Left kidney (tissue), 8 donors: ENCODE measurements around the gene ERCC6L2. TPM values are rescaled to one million over a fixed set of nuclear protein-coding genes. Genes with fewer than 3 reads are reported as not detected.

Source experiments
- DNase-seq: peaks from one replicate; pipeline ENCODE4 v3.0.0-alpha.2; 2013
- long read RNA-seq, 8 donors: transcript quantifications; one replicate each; lab custom pipeline, GENCODE V29; 2026
- polyA plus RNA-seq: library from polyadenylated mRNA; unstranded; fragments of 120-200 nt; gene quantifications from one replicate; pipeline ENCODE4 v1.2.1, GENCODE V29; 2013; ENCODE audit not compliant: insufficient read length

The ERCC6L2 gene, protein sequence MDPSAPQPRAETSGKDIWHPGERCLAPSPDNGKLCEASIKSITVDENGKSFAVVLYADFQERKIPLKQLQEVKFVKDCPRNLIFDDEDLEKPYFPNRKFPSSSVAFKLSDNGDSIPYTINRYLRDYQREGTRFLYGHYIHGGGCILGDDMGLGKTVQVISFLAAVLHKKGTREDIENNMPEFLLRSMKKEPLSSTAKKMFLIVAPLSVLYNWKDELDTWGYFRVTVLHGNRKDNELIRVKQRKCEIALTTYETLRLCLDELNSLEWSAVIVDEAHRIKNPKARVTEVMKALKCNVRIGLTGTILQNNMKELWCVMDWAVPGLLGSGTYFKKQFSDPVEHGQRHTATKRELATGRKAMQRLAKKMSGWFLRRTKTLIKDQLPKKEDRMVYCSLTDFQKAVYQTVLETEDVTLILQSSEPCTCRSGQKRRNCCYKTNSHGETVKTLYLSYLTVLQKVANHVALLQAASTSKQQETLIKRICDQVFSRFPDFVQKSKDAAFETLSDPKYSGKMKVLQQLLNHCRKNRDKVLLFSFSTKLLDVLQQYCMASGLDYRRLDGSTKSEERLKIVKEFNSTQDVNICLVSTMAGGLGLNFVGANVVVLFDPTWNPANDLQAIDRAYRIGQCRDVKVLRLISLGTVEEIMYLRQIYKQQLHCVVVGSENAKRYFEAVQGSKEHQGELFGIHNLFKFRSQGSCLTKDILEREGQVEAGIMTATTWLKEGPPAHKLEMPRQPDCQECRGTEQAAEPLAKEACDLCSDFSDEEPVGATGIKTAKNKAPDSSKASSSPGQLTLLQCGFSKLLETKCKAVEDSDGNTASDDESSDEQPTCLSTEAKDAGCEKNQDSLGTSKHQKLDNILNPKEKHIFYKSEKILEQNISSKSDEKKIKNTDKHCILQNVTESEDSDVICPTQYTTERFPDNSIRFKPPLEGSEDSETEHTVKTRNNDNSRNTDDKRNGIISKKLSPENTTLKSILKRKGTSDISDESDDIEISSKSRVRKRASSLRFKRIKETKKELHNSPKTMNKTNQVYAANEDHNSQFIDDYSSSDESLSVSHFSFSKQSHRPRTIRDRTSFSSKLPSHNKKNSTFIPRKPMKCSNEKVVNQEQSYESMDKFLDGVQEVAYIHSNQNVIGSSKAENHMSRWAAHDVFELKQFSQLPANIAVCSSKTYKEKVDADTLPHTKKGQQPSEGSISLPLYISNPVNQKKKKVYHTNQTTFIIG (N-terminal part only)
- 55.4 TPM for polyA plus RNA-seq
- long read RNA-seq, donor 1, partial matches to known transcripts, result 0 of 2 reads
- long read RNA-seq, donor 1, other reads (novel, unspliced or antisense), result 0 of 2 reads
- long read RNA-seq, donor 2, partial matches to known transcripts, result 6 of 8 reads
- long read RNA-seq, donor 2, other reads (novel, unspliced or antisense), result 0 of 8 reads
- long read RNA-seq, donor 3, partial matches to known transcripts, result 0 of 2 reads
- long read RNA-seq, donor 3, other reads (novel, unspliced or antisense), result 0 of 2 reads
- long read RNA-seq, donor 4, result 0 reads
- long read RNA-seq, donor 5, result 0 reads
- long read RNA-seq, donor 6, result 0 reads
- long read RNA-seq, donor 7, partial matches to known transcripts, result 27 of 28 reads
- long read RNA-seq, donor 7, other reads (novel, unspliced or antisense), result 0 of 28 reads
- long read RNA-seq, donor 8, result 0 reads

DNA sequence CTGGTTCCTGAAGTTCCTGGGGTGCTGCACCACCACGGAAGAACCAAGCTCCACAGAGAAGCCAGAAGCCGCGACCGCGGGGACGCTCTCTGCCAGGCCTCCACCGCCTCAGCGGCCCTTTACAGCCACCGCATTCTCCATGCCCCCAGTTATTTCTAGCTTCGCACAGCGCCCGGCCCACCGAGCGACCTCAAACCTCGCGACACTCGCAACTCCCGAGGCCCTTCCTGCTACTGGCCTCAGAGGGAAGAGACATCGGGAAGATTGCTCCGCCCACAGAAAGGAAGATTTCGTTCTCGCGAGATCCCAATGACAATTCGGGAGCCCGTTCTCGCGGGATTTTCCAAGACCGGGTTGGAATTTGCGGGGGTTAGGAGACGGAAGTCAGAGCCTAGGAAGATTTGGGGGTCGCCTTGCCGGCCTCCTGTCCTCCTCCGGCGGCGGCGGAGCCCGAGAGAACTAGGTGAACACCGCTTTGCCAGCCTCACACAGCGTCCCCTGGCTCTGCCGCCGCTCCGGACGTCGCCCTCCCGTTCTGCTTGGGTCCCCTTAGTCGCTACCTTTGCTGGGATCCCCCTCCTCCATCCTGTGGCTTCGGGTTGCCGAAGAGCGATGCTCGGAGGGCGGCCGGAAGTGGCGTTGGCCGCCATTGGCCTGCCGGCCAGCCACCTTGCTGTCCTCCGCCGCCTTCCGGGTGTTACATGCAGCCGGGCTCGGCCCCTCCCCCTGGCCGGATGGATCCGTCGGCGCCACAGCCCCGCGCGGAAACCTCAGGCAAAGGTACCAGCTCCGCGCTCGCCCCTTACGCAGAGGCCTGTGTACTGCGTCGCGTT lies at the start of gene ERCC6L2:
Gene ERCC6L2, plus strand, starts transcription at position 387 of the 833 bp plus-strand sequence. Its CDS starts 348 bp downstream, at position 735.
- peak; percentile 100 for DNase-seq

DNA sequence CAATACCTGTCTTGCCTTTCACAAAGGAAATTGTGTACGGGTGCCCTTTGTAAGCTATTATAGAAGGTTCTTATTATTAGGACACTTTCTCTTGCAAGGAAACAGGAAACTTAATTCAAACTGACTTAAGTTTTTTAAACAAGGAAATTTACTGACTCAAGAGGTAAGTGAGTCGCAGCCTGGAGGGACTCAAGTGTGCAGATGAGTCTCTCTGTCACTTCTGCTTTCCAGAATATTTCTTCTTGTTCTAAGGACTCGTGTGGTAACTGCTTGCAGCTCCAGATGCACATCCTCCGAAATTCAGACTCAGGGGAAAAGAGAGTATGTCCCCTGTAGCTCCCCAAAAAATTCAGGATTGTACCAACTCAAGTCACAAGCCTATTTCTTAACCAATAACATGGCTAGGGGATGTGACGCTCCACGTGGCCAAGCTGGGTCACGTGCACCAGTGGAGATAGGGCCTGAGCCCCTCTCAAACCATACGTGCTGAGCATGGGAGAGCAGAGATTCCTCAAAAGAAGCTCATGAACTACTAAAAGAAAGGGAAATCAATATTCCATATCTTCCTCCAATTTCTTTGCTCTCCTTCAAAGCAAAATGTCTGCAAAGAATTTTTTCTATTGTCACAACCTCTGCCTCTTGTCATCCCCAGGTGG lies 49.2 kb upstream of the ERCC6L2 start:
- no peak for DNase-seq

DNA sequence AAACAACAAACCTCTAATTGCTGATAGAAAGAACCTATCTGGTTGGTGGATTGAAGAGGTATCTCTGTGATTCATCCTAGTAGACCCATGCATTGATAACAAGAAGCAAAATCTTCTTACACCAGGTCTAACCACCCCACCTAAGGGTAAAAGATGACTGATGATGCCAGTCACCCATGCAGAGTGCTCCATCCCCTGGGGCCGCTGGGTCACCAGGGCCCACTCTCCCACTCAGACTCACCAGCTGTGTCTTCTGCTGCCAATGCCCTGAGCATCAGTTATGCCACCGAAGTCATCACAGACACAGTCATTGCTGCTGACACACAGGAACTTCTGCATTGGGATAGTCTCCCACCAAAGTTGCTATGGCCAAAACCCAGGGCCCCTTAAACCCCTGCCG lies 44.7 kb upstream of the ERCC6L2 start:
- DNase-seq, result no peak

DNA sequence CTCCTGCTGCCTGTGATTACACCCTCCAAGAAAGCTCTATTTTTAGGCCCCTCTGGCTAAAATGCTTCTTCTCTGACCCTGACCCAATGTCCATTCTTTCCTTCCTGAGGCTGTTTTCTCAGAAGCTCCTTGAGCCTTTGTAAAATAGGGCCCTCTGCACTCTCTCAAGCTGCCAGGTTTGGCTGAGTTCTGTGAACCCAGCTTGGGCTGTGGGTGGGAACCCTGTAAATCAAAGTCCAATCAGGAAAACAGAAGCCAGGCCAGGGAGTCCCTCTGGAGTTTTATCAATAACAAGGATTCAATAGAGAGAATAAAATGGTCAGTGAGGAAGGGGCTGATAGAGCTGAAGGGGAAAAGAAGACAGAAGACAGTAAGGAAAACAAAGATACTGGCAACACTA lies 43.7 kb upstream of the ERCC6L2 start:
- DNase-seq, result no peak

DNA sequence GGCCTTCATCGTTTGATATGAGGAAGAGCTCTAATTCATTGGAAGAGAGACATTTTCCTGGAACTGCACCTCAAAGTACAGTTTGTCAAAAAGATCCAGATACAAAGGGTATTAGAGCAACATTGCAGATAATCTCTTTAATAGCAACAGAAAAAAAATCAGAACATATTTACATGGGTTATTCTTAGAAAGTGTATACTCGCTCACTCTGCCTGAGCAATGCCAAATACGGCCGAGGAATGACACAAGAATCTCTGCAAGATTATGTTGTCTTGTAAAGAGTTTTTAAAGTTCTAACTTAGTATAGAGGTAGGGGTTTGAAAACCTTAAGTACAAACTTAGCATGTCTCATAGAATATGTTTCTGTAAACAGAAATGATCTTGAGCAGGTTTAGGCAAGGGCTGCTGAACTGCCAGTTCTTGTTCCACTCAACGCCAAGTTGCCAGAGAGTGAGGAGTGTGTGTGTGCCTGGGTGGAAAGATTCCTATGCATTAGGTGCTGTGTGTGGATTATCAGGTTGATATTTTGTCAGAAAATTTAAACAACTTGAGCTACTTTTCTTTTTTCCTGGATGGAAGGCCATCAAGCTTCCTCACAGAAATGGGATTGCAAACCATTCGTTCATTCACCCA lies 41.8 kb upstream of the ERCC6L2 start:
- DNase-seq, result no peak

DNA sequence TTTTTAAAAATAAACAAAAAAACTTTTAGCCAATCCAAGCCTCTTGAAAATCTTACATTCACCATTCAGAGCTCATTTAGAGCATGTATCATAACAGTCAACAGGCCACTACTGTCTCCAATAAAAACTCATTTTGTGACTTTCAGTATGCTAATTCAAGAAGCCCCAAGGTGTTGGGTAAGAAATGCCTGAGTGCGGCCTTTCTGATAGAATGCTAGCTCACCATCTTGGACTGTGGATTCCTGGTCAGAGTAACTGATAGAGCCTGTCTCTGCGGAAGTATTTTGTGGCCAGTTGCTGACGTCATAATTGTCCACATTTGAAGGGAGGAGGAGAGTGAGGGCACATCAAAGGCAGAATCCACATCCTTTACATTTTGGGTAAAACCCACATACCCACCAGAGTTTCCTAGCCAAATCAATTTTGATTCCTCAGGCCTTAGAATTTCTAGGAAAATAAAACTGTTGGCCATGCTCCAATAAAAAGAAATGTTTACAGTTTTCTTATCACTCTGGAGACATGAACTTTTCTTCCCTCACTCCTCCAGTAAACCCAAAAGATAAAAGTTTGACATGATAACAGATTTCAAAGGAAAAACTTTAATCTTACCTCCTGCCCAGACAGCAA lies 41.1 kb upstream of the ERCC6L2 start:
- no peak for DNase-seq

DNA sequence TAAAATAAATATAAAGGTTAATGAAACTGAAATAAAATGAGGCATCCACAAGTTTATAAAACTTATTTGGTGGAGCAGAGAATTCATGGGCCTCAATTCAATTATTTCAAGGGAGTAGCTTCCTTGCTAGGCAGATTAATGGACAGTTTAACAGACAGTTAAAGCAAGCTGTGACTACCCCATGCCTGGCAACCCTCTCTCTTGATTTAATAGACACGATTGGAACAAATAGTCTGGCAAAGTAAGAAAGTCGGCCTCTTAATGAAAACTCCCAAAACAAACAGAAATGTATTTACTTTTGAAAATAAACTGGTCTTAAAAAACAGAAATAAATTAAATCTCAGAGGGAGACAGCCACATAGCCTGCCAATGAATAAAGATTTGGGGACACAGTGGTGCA lies 40.1 kb upstream of the ERCC6L2 start:
- DNase-seq, result no peak

DNA sequence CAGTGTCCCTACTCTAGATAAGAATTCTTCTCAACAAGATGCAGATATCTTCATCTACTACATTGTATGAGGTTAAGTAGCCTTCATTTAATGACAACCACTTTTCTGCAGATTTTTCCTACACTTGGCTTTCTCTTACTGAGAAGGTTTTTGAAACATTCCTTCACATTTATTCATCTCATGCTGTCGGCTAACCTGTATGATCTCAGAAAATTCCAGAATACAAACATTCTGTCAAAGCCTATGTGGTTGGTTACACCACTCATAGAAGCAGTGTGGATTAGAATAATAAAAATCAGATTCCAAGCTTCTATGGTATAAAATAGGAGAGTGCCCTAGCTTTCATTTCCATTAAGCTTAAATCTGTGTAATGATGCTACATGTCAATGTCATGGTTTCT lies 39.4 kb upstream of the ERCC6L2 start:
- no peak for DNase-seq

DNA sequence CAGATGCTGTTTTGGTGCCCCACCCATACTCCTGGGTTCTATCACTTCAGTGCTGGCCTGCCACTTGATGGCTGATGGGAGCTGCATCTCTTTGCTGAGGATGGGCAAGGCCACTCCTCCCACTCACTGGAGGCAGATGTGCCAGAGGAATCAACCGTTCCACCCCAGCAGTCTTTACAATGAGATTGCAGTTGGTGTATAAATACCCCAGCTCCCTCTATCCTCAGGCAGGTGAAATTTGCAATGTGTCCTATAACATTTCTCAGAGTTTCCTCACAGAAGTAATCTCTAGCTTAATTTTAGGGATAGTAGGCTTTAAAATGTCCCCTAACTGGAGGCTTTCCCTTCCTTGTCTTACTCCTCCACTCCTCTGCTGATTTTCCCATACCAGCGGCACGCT lies 36.5 kb upstream of the ERCC6L2 start:
- no peak for DNase-seq

DNA sequence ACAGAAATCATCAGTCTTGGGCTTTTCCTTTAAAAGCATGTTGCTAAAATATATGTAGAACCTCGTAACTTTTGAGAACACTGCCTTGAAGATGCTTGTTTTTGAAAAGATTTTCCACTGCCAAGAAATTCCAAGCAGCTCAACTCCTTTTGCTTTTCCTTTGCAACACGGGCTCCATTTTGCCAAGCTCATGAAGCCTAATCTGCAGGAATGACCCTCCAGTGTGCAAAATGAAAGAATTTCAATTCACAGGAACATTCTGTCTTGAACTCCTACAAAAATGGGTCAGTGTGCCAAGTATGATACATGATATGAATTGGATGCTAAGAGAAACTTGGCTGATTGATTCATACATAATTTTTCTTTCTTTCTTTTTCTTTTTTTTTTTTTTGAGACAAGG lies 35.4 kb upstream of the ERCC6L2 start:
- no peak for DNase-seq

DNA sequence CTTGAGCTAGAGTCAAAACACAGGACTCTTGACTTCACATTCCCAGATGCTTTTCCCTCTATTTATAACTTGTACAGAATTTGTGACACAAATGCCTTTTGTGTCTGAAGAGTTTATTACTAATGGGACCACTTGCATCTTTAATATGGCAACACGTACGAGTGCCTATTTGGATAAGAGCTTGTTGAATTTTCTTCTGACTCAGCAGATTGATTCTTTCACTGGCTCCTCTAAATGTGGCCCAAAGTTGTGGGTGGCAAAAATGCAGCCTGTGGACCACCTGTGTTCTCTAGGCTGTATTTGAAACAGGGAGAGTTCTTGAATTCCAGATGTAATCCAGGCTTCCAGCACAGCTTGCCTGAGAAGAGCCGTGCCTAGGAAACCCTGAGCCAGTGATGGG lies 34.1 kb upstream of the ERCC6L2 start:
- no peak for DNase-seq

DNA sequence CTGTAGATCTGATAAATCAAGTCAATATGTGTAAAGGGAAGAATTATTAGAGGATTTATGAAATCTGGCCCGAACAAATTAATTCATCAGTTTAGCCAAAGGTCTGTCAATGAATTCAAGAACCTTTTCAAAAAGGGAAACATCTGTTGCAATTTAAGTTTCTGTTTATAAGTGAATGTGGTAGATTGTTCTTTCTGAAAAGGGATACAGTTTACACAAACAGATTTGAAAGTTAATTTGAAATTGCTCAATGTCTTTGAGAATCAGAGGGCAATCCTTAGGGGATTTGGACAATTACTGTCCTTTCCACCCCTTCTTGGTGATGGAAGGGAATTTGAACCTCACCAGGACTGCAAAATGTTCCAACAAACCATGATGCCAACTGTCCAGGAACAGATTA lies 29.7 kb upstream of the ERCC6L2 start:
- DNase-seq, result no peak

DNA sequence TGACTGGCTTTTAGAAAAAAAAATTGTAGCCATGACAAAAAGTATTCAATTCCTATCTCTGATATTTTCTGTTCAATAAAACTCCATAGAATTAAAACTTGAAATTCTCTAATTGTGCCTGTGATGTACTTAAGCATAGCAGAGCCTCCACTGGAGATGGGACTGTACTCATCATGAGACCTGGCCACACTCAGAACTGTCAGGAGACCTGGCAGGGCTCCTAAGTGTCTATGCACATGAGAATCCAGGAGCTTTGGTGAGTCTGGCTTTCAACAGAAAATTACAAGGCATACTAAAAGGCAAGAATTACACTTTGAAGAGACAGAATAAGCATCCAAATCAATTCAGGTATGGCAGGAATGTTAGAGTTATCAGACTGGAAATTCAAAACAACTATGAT lies 26.7 kb upstream of the ERCC6L2 start:
- no peak for DNase-seq

DNA sequence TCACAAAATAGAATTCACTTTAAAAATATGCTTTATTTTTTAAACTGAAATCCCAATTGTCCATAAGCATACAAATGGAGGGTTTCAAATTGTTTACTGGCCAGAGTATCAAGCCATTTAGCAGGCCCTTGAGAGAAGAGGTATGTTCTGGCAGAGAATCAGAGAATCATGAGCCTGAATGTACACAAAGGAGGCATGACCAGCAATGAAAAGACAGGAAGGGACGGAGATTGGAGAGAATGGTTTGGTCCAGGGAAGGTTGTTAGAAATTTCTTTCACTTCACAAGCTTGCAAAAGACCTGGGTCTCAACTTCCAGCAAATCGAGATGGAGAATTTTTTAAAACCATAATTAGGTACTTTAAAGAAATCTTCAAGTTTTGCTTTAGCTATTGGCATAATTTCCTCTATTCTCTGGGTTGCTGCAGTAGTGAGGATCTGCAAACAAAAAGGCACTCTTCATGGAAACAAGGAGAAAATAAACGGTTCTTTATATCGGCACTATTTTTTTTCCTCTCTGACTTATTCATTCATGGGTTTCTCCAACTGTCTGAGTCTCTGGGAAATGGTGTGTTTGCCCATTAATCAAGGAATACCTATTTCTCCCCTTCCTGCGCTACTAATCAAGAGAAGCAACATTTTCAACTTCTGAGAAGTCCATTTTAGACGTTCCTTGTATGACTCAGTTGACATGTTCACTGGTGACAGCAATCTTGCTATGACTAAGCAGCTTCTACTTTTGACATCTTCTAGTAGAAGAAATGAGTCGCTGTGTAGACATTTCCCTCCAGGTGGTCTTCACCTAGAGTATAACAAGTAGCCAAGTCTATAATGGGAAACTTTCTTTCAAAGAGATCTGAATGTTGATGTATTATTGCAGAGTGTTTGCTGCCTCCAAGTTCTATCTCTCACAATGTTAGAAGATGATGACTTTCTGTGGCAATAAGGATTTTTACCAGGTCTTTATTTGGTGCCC lies 23.1 kb upstream of the ERCC6L2 start:
- no peak for DNase-seq

DNA sequence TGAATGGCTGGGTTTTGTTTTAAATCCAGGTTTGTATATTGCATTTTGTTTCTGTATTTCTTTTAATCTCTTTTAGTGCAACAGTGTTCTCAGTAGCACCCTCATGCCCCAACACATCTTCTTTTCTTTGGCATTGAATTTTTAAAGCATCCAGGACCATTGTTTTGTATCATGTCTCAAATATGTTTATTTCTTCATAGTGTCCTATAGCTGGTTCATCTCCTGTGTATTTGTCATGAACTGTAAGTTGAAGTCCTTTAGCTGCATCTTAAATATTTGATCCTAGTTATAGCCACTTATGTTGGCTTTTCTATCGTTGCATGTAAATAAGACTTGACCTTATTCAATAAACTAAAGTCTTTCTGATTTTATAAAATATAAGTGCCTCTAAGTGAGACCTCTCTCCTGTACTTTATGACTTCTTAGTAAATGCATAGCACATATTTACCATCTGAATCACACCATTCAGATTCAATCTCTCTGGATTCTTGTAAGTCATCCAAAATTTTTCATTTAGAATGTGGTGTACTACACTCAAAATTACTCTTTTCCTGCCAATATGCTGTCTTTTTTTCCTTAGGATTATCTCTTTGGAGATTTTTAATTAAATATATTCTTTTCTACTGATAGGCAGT lies 21.0 kb upstream of the ERCC6L2 start:
- no peak for DNase-seq

DNA sequence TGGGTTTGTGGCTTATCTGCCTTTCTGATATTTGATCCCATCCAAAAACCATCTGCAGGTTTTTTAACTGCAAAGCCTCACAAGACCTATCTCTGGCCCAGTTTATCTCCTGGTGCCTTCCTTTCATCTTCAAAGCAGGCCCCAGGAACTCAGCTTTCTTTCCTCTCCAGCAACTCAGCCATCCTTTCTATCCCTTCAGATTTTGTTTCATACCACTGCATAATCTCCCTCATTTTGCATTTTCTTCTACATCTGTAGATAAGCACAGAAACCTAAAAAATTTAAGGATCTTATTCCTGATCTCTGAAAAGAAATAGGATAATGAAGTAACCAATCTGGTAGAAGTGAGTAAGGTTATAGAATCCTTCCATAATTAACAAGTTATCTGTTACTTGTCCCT lies 19.5 kb upstream of the ERCC6L2 start:
- no peak for DNase-seq

DNA sequence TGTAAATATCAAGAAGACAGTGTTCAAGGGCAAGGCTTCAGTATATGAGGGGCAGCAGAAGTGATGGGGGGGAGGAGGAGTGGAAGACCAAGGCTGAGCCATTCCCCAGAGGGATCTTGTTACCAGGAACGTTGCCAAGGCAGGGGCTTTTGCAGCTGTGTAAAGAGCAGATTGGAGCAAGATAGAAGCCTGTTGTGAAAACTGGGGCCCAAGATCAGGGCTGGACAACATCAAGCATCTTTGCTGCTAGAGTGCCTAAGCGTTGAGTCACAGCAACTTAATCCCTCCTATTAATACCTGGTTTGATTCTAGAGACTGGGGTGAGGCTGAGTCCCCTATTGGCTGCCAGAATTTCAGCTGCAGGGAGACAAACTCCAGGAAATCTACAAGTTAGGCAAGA lies 18.4 kb upstream of the ERCC6L2 start:
- no peak for DNase-seq
